Measurements from ENCODE around the gene DENND4C.
A peak's percentile ranks its signal among the peaks of the same experiment; 100 is the strongest.

The DENND4C gene

GRCh38 chr9:19230355-19231125 lies at the start of gene DENND4C:
DENND4C (plus strand) TSS chr9:19230693; CDS start chr9:19276175, 45,482 bp downstream.
- no peaks in the 10 kb centered on the region for H3K27me3 ChIP-seq (ENCODE audit: low read length)
- peak within 1 kb of the TSS; percentile 73 for H3K9ac ChIP-seq (ENCODE audit: low read length)
- TF ChIP-seq, protein P1, sequence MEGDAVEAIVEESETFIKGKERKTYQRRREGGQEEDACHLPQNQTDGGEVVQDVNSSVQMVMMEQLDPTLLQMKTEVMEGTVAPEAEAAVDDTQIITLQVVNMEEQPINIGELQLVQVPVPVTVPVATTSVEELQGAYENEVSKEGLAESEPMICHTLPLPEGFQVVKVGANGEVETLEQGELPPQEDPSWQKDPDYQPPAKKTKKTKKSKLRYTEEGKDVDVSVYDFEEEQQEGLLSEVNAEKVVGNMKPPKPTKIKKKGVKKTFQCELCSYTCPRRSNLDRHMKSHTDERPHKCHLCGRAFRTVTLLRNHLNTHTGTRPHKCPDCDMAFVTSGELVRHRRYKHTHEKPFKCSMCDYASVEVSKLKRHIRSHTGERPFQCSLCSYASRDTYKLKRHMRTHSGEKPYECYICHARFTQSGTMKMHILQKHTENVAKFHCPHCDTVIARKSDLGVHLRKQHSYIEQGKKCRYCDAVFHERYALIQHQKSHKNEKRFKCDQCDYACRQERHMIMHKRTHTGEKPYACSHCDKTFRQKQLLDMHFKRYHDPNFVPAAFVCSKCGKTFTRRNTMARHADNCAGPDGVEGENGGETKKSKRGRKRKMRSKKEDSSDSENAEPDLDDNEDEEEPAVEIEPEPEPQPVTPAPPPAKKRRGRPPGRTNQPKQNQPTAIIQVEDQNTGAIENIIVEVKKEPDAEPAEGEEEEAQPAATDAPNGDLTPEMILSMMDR (IDR thresholded peaks at IDR 0.05; ENCODE audit: insufficient read depth, low read length, poor library complexity, severe bottlenecking): no peak
- TF ChIP-seq EZH2phosphoT487 (conservative IDR thresholded peaks at IDR 0.05; ENCODE audit: low read length): no peak
- H3K9me3 ChIP-seq (ENCODE audit: insufficient read depth, low read length): no peaks in the 10 kb centered on the region
- peaks cover 7% of the 10 kb centered on the region; the same call in 1 of the 2 replicates for H4K20me1 ChIP-seq (ENCODE audit: low read depth, low read length)
- H3K27ac ChIP-seq (ENCODE audit: low read depth, low read length): peak within 1 kb of the TSS; percentile 37; the same call in 1 of the 2 replicates
- peaks cover 25% of the 10 kb centered on the region for H3F3A ChIP-seq (ENCODE audit: insufficient read depth)
- H3K9me2 ChIP-seq (replicated peaks; ENCODE audit: insufficient read depth, low read length): no peaks in the 10 kb centered on the region
- H3K4me3 ChIP-seq (ENCODE audit: insufficient read depth, low read length, poor library complexity, severe bottlenecking): peak within 1 kb of the TSS; percentile 65
- no peaks in the 10 kb centered on the region for H3K36me3 ChIP-seq (ENCODE audit: low read length)
- peak within 1 kb of the TSS; percentile 92 for H2AFZ ChIP-seq (ENCODE audit: low read depth, low read length, severe bottlenecking)
- peak within 1 kb of the TSS; percentile 76 for H3K4me2 ChIP-seq (ENCODE audit: low read depth, low read length, poor library complexity, severe bottlenecking)
- peaks cover 33% of the 10 kb centered on the region for H3K79me2 ChIP-seq (ENCODE audit: insufficient read depth, low read length)

- H2AFZ ChIP-seq (ENCODE audit: low read depth, low read length, severe bottlenecking): no peak overlapping the region
- H3K4me2 ChIP-seq (ENCODE audit: low read depth, low read length, poor library complexity, severe bottlenecking): no peak overlapping the region
- H3K4me3 ChIP-seq (ENCODE audit: insufficient read depth, low read length, poor library complexity, severe bottlenecking): no peak overlapping the region
- no peak overlapping the region for H3K27ac ChIP-seq (ENCODE audit: low read depth, low read length)
- H3K9me3 ChIP-seq (ENCODE audit: insufficient read depth, low read length): no peaks in the 10 kb centered on the region
- H3F3A ChIP-seq (ENCODE audit: insufficient read depth): no peaks in the 10 kb centered on the region
- no peaks in the 10 kb centered on the region for H3K9me2 ChIP-seq (replicated peaks; ENCODE audit: insufficient read depth, low read length)
- TF ChIP-seq, protein P1 (IDR thresholded peaks at IDR 0.05; ENCODE audit: insufficient read depth, low read length, poor library complexity, severe bottlenecking): no peak
- no peak for TF ChIP-seq EZH2phosphoT487 (conservative IDR thresholded peaks at IDR 0.05; ENCODE audit: low read length)
- H4K20me1 ChIP-seq (ENCODE audit: low read depth, low read length): no peaks in the 10 kb centered on the region
- H3K9ac ChIP-seq (ENCODE audit: low read length): no peak overlapping the region
- H3K36me3 ChIP-seq (ENCODE audit: low read length): no peaks in the 10 kb centered on the region
- no peaks in the 10 kb centered on the region for H3K79me2 ChIP-seq (ENCODE audit: insufficient read depth, low read length)
- no peaks in the 10 kb centered on the region for H3K27me3 ChIP-seq (ENCODE audit: low read length)
Observed at GRCh38 chr9:19180991-19181390, 49.5 kb upstream of the DENND4C start.

DNA sequence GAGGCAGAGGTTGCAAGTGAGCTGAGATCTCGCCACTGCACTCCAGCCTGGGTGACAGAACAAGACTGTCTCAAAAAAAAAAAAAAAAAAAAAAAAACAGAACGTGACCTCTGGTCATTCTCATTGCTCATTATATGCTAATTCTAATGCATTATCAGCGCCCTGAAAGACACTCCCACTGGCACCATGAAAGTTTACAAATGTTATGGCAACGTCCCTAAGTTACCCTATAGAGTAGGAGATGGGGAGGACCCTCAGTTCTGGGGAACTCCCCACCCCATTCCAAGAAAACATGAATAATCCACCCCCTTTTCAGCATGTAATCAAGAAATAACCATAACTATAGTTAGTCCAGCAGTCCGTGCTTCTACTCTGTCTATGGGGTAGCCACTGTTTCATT lies 48.9 kb upstream of the DENND4C start:
- H3K9me2 ChIP-seq (replicated peaks; ENCODE audit: insufficient read depth, low read length): no peaks in the 10 kb centered on the region
- no peaks in the 10 kb centered on the region for H3K36me3 ChIP-seq (ENCODE audit: low read length)
- no peaks in the 10 kb centered on the region for H3K9me3 ChIP-seq (ENCODE audit: insufficient read depth, low read length)
- no peak overlapping the region for H2AFZ ChIP-seq (ENCODE audit: low read depth, low read length, severe bottlenecking)
- H4K20me1 ChIP-seq (ENCODE audit: low read depth, low read length): no peaks in the 10 kb centered on the region
- no peaks in the 10 kb centered on the region for H3K79me2 ChIP-seq (ENCODE audit: insufficient read depth, low read length)
- no peak overlapping the region for H3K4me3 ChIP-seq (ENCODE audit: insufficient read depth, low read length, poor library complexity, severe bottlenecking)
- no peak overlapping the region for H3K27ac ChIP-seq (ENCODE audit: low read depth, low read length)
- no peak for TF ChIP-seq EZH2phosphoT487 (conservative IDR thresholded peaks at IDR 0.05; ENCODE audit: low read length)
- TF ChIP-seq, protein P1 (IDR thresholded peaks at IDR 0.05; ENCODE audit: insufficient read depth, low read length, poor library complexity, severe bottlenecking): no peak
- no peaks in the 10 kb centered on the region for H3F3A ChIP-seq (ENCODE audit: insufficient read depth)
- H3K4me2 ChIP-seq (ENCODE audit: low read depth, low read length, poor library complexity, severe bottlenecking): no peak overlapping the region
- no peak overlapping the region for H3K9ac ChIP-seq (ENCODE audit: low read length)
- no peaks in the 10 kb centered on the region for H3K27me3 ChIP-seq (ENCODE audit: low read length)

Measured in SU-DHL-6 (cell line).